ENCODE data around the gene TECR.
"Not testable (repeated sequence)": the region's sequence is repeated elsewhere in the genome, so short reads cannot be mapped to it uniquely, and the experiment has no call there.

The TECR gene

DNA sequence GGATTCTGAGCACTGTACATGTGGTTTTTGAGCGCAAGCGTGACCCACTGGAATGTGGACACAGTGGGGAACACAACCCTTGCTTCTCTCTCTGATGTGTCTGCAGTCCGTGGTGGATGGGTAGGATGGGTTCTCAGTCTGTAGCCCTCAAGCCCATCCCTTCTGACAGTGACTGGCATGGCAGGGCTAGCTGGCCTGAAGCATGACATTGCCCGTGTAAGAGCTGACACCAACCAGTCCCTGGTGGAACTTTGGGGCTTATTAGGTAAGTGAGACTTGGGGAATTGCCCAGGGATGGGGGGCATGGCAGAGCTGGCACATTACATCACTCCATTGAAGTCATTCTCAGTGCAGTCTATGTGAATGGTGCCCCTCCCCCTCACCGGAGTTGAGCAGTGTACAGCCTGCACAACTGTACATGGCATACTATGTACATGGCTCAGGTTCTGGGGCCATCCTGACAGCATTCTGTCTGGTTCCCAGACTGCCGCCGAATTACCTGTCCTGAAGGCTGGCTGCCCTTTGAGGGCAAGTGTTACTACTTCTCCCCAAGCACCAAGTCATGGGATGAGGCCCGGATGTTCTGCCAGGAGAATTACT lies 70.3 kb downstream of the TECR start:
- no peak for DNase-seq

DNA sequence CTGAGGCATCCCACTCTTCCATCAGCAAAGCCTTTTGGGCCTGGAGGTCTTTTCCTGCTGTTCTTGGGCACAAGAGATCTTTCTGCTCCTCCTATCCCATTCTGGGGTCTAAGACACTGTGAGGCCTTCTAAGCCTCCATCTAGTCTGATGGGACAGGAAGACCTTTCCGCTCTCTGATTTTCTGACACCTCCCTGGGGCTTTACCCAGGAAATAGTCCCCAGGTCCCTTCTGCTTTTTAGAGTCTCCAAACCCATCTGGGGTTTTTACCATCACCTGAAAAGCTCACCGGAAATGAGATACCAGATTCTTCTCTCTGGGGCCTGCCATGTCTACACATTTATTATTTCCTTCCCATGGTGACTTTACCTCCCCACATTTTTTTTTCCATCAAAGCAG lies 74.6 kb downstream of the TECR start:
- no peak for DNase-seq

DNA sequence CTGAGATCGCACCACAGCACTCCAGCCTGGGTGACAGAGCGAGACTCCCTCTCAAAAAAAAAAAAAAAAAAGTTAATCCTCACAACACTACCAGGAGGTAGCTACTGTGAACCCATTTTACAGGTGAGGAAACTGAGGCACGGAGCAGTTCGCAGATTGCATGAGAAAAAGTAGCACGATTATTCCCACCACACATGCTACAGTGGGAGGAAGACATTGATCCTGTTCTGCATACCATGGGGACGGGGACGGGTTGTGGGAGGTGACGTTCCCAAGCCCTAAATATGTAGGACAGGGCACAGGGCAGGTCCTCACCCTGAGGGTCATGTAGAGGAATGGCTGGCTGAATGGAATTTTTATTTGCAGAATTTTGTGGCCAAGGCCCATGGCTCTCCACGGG lies 77.2 kb downstream of the TECR start:
- DNase-seq: no peak

DNA sequence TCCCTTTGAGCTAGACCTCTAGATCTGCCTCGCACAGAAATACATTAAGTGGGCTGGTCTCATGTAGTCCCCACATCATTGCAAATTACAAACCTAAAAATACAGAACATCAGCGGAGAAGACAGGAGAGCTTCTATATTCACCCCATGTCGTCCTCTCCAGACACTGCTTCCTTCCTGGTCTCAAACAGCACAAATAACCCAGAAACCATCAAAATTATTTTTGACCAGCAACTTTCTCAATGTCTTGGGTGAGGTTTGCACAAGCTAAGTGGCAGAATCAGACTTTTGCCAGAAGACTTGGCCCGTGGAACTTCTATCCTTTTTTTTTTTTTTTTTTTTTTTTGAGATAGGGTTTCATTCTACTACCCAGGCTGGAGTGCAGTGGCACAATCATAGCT lies 81.7 kb downstream of the TECR start:
- DNase-seq: no peak

DNA sequence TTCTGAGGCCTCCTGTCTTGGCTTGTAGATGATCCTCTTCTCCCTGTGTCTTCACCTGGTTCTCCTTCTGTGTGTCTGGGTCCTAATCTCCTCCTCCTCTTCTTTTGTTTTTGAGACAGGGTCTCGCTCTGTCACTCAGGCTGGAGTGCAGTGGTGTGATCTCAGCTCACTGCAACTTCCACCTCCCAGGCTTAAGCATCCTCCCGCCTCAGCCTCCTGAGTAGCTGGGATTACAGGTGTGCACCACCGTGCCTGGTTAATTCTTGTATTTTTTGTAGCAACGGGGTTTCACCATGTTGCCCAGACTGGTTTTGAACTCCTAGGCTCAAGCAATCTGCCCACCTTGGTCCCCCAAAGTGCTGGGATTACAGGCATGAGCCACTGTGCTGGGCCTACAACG lies 82.8 kb downstream of the TECR start:
- not testable (repeated sequence) for DNase-seq

DNA sequence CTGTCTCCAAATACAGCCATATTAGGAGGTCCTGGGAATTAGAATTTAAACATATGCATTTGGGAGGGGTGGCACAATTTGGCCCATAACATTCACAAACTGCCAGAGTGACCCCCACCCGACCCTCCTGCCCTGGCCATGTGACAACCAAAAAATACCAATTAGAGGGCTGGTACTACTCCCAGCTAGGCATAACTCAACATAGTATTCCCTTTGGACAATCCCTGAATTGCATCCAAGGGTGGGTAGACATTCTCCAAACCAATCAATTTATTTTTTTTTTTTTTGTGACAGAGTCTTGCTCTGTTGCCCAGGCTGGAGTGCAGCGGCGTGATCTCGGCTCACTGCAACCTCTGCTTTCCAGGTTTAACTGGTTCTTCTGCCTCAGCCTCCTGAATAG lies 83.3 kb downstream of the TECR start:
- no peak for DNase-seq

DNA sequence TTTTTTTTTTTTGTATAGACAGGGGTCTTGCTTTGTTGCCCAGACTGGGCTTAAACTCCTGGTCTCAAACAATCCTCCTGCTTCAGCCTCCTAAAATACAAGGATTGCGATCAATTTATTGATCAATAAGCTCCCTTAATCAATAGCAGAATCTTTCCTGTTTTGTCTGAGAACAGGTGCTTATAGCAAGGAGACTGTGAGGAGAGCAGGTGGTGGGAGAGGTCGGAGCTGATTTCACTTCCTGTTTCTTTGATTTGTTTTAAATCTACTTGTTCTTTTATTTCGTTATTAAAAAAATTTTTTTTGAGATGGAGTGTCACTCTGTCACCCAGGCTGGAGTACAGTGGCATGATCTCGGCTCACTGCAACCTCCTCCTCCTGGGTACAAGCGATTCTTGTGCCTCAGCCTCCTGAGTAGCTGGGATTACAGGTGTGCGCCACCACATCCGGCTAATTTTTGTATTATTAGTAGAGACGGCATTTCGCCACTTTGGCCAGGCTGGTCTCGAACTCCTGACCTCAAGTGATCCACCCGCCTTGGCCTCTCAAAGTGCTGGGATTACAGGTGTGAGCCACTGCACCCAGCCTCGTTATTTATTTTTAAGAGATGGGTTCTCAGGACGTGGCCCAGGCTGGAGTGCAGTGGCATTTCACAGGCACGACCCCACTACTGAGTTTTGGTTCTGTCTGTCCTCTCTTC lies 84.2 kb downstream of the TECR start:
- not testable (repeated sequence) for DNase-seq

DNA sequence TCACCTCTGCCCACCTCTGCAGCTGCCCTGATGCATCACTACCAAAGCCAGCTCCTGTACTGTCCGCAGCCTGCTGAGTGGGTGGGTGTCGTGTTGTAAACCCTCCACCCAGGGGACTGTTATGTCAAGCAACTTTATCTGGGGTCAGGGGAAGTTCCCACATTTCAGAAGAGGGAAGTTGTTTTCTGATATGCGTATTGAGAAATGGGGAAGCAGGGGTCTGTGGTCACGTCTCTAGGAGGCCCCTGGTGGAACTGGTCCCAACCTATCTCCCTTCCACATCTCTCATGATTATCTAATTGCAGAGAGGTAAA lies 84.7 kb downstream of the TECR start:
- DNase-seq: no peak

All from NCI-H1105 (cell line).